Activated naive CD8-positive, alpha-beta T cell (primary cell): ENCODE results near the gene CACNA2D4.

Experiments used
- H3K27ac Mint-ChIP-seq: one replicate; pipeline ENCODE4 v1.8.0; 2021; ENCODE audit warnings: mixed read lengths
- H3K27me3 Mint-ChIP-seq: one replicate; pipeline ENCODE4 v1.8.0; 2021; ENCODE audit warnings: mixed read lengths
- H3K36me3 Mint-ChIP-seq: one replicate; pipeline ENCODE4 v1.8.0; 2021; ENCODE audit warnings: mixed read lengths
- H3K4me1 Mint-ChIP-seq: one replicate; pipeline ENCODE4 v1.8.0; 2021; ENCODE audit warnings: low read depth, mixed read lengths
- H3K4me3 Mint-ChIP-seq: one replicate; pipeline ENCODE4 v1.8.0; 2021; ENCODE audit warnings: mild to moderate bottlenecking, mixed read lengths
- H3K9me3 Mint-ChIP-seq: one replicate; pipeline ENCODE4 v1.8.0; 2021; ENCODE audit warnings: low read depth, mixed read lengths

Gene CACNA2D4

DNA sequence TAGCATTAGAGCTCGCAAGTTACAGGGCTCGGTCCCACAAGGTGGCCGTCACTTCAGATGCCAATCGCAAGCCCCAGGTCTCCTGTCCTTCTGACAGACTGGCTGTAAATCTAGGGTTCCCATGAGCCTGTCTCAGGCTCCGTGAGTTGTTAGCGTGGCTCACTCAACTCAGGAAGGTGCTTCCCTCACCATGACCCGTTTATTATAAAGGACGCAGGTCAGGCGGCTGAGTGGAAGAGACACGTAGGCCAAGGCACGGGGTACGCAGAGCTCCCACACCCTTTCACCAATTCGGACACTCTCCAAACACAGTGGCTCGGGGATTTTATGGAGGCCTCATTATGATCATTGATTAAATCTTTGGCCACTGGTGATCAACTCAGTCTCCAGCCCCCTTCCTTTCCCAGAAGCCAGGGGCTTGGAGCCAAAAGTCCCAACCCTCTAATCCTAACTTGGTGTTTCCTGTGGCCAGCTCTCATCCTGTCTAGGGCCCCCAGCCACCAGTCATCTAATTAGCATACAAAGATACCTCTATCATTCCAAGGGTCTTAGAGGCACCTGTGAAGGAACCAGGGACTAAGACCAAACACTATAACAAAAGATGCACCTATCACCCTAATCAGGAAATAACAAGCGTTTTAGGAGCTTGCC, 123.9 kb downstream of the CACNA2D4 start:
- Mint-ChIP-seq H3K36me3 (no peaks in the 10 kb centered on the region), H3K27me3 (no peaks in the 10 kb centered on the region), H3K27ac (no peak overlapping the region), H3K4me1 (peaks cover 20% of the 10 kb centered on the region), H3K4me3 (no peak overlapping the region), H3K9me3 (no peaks in the 10 kb centered on the region)

DNA sequence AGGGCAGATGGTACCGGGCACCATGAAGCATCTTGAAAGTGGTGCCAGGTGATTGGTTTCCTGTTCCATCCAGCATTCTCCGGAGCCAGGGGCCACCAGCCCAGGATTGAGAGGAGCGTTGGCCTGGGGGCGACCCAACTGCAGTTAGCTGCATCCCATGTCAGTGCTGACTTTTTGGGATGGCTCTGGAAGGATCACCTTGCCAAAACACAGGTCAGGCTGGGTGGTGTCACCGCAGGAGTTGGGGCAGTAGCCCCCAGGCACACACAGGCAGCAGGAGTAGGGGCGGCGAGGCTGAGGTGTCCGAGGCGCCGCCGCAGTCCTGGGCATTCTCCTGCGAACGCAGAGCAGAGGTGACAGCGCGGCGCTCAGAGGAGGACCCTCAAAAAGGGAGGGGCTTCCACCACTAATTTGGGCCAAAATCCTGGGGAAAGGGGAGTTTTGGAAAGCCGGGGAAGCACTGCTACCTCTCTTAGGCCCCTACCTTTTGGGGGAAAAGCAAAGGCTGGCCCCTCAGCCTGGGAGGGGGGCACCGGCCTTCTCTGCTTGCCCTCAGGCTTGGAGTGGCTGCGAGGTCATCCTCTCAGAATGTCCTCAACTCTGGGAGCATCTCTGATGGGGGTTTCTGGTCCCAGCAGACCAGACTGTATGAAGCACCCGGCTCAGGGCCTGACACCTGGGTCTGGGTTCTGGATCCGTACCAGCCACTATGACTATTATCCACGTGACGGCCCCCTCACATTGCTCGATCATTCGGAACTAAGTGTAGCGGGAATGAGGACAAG, 124.8 kb downstream of the CACNA2D4 start:
- no peak overlapping the region for H3K27ac Mint-ChIP-seq
- no peak overlapping the region for H3K4me3 Mint-ChIP-seq
- no peaks in the 10 kb centered on the region for H3K27me3 Mint-ChIP-seq
- no peaks in the 10 kb centered on the region for H3K9me3 Mint-ChIP-seq
- peaks cover 18% of the 10 kb centered on the region for H3K4me1 Mint-ChIP-seq
- no peaks in the 10 kb centered on the region for H3K36me3 Mint-ChIP-seq

DNA sequence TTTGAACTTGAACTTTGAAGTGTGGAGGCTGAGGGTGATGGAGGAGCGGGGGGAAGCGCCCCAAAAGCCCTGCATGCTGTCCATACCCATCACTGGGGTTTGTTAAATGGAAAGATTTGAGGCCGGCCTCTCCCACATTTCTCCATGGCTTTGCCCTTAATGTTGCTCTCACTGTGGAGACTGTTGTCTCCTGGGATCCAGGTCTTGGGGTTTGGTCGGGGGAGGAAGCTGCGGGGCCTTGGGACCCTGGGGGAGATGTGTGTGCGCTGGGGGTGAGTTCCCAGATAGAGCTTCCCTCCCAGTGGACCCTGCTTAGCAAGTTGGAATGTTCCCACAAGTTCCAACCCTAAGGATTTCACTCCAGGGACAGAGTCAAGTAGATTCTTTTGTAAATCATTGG, 126.0 kb downstream of the CACNA2D4 start:
- peak overlapping the region; percentile 76 for H3K27ac Mint-ChIP-seq
- H3K9me3 Mint-ChIP-seq, result no peaks in the 10 kb centered on the region
- no peak overlapping the region for H3K4me3 Mint-ChIP-seq
- no peaks in the 10 kb centered on the region for H3K27me3 Mint-ChIP-seq
- H3K4me1 Mint-ChIP-seq, result peaks cover 18% of the 10 kb centered on the region
- no peaks in the 10 kb centered on the region for H3K36me3 Mint-ChIP-seq

DNA sequence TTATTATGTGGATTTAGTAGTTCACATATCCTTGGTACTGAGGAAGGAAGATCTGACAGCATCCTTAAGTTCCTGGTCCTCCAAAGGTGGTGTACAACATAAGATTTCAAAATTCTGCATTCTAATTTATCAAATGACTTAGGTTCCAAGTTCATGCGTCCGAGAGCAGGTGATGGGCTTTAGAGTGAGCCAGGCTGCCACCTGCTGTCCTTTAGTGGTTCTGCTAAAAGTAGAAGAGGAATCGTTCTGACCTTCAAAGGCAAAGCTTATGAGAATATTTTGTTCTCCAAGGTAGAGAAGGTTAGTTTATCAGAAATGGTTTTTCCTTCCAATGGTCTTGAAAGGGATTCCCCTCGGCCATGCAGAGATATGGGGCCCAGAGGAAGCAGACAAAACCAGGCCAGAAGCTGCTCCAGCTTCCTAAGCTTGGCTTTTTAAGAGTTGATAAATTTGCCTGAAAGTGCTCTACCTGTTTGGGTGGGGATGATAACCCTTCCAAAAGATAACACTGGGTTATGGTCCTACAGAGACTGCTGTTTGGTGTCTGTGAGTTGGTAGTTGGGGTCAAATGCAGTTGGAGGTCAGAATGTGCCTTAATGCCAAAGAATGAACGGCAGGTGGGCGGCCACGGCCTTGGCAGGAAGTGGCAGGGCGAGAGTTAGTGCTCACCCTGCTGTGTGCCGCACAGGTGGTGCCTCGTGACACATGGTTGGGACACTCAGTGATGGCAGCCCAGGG, 127.2 kb downstream of the CACNA2D4 start:
- no peaks in the 10 kb centered on the region for H3K36me3 Mint-ChIP-seq
- H3K9me3 Mint-ChIP-seq, result no peaks in the 10 kb centered on the region
- H3K27ac Mint-ChIP-seq, result peak overlapping the region; percentile 76
- H3K4me1 Mint-ChIP-seq, result peaks cover 18% of the 10 kb centered on the region
- no peaks in the 10 kb centered on the region for H3K27me3 Mint-ChIP-seq
- H3K4me3 Mint-ChIP-seq, result peak overlapping the region; percentile 35

DNA sequence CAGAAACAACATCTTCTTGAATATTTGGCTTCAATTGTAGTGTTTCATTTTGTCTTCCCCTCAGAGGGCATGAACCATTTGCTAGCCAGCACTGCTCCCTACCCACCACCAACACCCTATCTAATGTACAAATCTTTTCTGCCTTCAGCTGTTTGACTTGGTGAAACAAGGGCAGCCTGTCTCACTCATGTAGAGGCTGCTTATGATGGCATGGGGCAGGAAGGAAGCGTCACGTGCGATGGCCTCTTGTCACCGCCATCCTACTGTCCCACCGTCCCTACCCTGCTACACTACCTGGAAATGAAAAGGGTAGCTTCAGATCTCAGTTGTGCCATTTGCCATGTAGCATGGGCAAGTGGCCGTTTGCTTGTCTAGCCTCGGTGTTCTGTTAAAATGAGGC, 128.0 kb downstream of the CACNA2D4 start:
- H3K36me3 Mint-ChIP-seq, result no peaks in the 10 kb centered on the region
- H3K4me1 Mint-ChIP-seq, result peaks cover 13% of the 10 kb centered on the region
- H3K9me3 Mint-ChIP-seq, result no peaks in the 10 kb centered on the region
- H3K27ac Mint-ChIP-seq, result no peak overlapping the region
- no peaks in the 10 kb centered on the region for H3K27me3 Mint-ChIP-seq
- no peak overlapping the region for H3K4me3 Mint-ChIP-seq

DNA sequence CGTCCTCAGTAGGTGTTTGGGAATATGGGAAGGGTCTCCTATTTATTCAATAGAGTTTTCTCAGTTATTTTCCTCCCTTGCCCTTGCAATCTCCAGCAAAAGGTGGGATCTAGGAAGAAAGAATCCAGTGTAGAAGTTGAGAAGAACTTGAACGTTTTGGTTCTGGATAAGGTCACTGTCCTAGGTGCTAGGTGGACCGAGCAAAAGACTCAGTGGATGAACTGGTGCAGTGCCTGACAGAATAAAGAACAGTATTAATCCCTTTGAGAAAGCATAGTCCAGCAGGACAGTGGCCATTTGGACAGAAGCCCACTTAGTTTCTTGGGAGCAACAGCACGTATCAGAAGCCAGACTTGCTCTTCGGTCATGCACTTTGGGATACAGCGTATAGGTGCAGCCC, 130.7 kb downstream of the CACNA2D4 start:
- H3K4me1 Mint-ChIP-seq, result peaks cover 13% of the 10 kb centered on the region
- H3K27ac Mint-ChIP-seq, result no peak overlapping the region
- no peaks in the 10 kb centered on the region for H3K27me3 Mint-ChIP-seq
- no peaks in the 10 kb centered on the region for H3K9me3 Mint-ChIP-seq
- H3K4me3 Mint-ChIP-seq, result no peak overlapping the region
- H3K36me3 Mint-ChIP-seq, result no peaks in the 10 kb centered on the region

DNA sequence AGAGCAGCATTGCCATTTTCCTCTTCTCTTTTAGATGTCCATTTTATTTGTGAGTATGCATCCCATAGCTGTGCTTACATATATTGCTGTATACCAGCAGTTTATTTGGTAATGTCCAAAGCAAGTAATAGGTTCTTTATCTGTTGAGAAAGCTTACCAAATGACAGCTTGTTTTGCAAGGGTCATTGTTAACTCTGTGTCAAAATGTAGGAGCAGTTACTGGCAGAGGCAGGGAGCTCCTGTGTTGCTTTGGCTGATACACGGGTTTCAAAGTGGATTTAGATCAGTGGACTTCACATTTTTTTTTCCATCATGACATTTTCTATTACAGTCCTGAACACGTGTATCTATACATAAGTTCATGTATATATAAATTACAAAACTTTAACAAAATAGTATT, 136.2 kb downstream of the CACNA2D4 start:
- H3K36me3 Mint-ChIP-seq, result peaks cover 4% of the 10 kb centered on the region
- no peaks in the 10 kb centered on the region for H3K27me3 Mint-ChIP-seq
- no peak overlapping the region for H3K27ac Mint-ChIP-seq

DNA sequence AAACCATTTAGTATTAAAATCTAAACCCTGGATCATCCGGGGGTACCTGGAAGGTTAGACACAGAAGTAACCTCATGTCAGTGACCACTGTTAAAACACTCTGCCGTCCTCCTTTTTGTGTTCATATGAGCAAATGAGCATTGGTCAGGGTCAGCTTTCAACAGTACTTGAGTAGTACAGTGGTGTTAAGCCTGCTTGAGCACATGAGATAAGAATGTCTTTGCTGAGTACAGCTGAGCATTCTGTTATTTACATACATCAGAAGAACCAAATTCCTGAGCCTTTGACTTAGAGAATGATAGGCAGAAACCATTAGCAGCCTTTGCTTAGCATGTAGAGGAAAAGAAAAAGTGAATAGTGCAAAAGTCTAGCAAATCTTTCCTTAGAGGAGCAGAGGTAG, 136.7 kb downstream of the CACNA2D4 start:
- Mint-ChIP-seq H3K27ac (no peak overlapping the region), H3K4me1 (peaks cover 2% of the 10 kb centered on the region), H3K9me3 (no peaks in the 10 kb centered on the region), H3K4me3 (no peak overlapping the region), H3K36me3 (peaks cover 4% of the 10 kb centered on the region), H3K27me3 (no peaks in the 10 kb centered on the region)

More for the DNA sequence above, 136.2 kb downstream of the CACNA2D4 start:
- no peaks in the 10 kb centered on the region for H3K9me3 Mint-ChIP-seq
- H3K4me3 Mint-ChIP-seq, result no peak overlapping the region
- H3K4me1 Mint-ChIP-seq, result peaks cover 2% of the 10 kb centered on the region

DNA sequence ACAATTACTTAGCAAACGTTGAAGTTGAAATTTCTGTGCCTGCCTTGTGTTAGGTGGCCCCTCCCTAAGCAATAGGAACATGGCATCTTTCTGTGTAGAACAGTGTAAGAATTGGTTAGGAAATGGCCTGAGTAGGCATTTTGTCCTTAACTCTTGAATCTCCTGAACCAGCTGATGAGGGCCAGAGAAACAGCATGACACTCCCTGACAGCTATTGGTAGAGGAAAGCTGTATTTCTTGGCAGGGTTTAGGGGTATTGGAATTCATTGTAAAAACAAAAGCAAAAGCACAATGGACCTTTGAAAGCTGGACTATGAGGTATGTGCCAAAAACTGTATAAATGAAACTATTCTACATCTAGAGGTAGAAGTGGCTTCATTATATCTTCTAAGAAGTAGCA, 138.7 kb downstream of the CACNA2D4 start:
- Mint-ChIP-seq H3K36me3 (peaks cover 4% of the 10 kb centered on the region), H3K4me3 (no peak overlapping the region), H3K27ac (no peak overlapping the region)

DNA sequence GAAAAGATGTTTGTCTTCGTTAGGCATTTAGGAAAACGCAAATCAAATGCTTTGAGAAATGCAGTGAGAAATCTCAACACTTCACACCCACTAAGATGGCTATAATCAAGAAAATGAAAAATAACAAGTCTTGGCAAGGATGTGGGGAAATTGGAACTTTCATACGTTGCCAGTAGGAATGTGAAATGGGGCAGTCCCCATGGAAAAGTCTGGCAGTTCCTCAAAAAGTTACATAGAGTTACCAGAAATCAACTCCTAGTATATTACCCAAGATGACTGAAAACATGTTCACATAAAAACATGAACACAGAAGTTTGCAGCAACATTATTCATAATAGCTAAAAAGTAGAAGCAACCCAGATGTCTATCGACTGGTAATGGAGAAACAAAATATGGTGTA, 139.5 kb downstream of the CACNA2D4 start:
- peaks cover 4% of the 10 kb centered on the region for H3K36me3 Mint-ChIP-seq
- H3K4me3 Mint-ChIP-seq, result no peak overlapping the region
- no peaks in the 10 kb centered on the region for H3K9me3 Mint-ChIP-seq
- no peak overlapping the region for H3K27ac Mint-ChIP-seq
- H3K27me3 Mint-ChIP-seq, result no peaks in the 10 kb centered on the region
- H3K4me1 Mint-ChIP-seq, result peaks cover 5% of the 10 kb centered on the region

More for the DNA sequence above, 138.7 kb downstream of the CACNA2D4 start:
- Mint-ChIP-seq H3K27me3 (no peaks in the 10 kb centered on the region), H3K4me1 (peaks cover 5% of the 10 kb centered on the region), H3K9me3 (no peaks in the 10 kb centered on the region)

DNA sequence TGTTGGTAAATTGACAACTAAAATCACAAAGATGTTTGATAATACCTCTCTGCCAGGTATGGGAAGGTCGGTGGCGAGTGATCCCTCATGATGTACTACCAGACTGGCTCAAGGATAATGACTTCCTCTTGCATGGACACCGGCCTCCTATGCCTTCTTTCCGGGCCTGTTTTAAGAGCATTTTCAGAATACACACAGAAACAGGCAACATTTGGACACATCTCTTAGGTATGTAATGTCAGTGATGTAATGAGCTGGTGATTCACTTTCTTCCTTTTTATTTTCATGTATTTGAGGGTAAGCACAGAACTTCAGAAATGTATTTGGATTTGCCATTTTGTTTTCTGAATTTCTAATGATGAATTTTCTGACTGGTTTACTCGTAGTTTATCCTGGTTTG, 140.7 kb downstream of the CACNA2D4 start:
- peaks cover 4% of the 10 kb centered on the region for H3K36me3 Mint-ChIP-seq
- H3K4me3 Mint-ChIP-seq, result no peak overlapping the region
- peaks cover 8% of the 10 kb centered on the region for H3K4me1 Mint-ChIP-seq
- no peaks in the 10 kb centered on the region for H3K27me3 Mint-ChIP-seq
- H3K9me3 Mint-ChIP-seq, result no peaks in the 10 kb centered on the region
- no peak overlapping the region for H3K27ac Mint-ChIP-seq

DNA sequence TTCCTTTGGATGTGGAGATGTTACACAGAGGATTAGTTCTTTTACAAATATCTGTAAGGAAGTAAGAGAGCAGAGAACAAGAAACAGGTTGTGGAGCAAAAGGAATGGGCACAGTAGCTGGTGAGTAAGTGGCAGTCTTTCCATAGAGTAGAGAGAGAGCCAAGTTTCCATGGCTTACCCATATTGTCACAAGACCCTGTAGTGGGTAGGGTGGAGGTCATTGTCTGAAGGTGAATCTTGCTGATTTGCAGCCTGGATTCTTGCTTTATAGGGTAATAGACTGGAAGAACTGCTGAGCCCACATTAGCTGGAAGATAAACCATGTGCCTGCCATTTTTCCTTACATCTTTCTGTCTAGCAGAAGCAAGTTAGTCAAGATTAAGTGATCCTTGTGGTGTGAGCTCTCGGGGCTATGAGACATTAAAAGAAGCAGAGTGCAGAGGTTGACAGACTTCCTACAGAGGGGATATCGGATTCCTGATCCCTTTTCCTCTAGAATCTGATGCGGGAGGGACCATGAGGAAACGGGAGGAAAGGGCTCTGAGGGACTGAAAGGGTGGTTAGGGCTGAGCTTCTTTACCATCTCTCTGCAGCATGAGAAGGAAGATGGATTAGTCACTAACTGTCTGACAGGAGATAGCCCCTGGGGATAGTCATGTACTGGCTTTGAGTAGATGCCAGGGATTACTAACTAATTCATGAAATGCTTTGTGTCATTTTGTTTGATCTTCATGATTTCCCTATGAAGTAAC, 142.1 kb downstream of the CACNA2D4 start:
- Mint-ChIP-seq H3K9me3 (no peaks in the 10 kb centered on the region), H3K27me3 (no peaks in the 10 kb centered on the region), H3K36me3 (peaks cover 4% of the 10 kb centered on the region), H3K27ac (no peak overlapping the region), H3K4me3 (no peak overlapping the region), H3K4me1 (peaks cover 10% of the 10 kb centered on the region)

DNA sequence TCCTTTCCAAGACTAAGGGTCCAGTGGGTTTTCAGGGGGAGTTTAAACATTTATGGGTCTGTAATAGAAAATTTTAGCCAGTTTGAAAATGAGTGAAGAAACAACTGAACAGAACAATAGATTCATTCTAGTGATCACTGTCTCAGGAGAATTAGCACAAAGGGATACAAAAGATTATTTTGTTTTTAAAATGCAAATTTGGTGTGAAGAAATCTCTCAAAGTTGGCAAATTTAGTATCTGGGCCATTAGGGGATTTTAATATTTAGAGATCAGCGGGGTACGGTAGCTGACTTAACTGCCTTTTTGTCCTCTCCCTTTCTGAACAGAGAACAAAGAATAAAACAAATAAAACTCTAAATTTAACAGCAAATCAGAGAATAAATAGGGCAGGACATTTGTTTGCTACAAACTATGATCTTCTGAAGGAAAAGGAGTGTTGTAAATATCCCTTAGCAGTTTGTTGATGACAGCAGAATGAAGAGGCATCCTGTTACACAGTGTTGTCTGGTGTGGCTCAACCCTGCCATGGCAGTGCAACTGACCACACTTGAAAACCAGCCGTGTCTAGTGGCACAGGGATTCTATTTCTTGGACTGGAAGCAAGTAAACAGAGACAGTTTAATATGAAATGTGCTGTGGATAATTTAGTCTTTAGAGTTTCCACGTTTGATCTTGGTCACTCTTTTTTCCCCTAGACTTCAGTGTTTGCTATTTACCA, 144.4 kb downstream of the CACNA2D4 start:
- Mint-ChIP-seq H3K27me3 (no peaks in the 10 kb centered on the region), H3K4me1 (peaks cover 9% of the 10 kb centered on the region), H3K9me3 (no peaks in the 10 kb centered on the region), H3K4me3 (no peak overlapping the region), H3K27ac (peak overlapping the region; percentile 18), H3K36me3 (peaks cover under 1% of the 10 kb centered on the region)

DNA sequence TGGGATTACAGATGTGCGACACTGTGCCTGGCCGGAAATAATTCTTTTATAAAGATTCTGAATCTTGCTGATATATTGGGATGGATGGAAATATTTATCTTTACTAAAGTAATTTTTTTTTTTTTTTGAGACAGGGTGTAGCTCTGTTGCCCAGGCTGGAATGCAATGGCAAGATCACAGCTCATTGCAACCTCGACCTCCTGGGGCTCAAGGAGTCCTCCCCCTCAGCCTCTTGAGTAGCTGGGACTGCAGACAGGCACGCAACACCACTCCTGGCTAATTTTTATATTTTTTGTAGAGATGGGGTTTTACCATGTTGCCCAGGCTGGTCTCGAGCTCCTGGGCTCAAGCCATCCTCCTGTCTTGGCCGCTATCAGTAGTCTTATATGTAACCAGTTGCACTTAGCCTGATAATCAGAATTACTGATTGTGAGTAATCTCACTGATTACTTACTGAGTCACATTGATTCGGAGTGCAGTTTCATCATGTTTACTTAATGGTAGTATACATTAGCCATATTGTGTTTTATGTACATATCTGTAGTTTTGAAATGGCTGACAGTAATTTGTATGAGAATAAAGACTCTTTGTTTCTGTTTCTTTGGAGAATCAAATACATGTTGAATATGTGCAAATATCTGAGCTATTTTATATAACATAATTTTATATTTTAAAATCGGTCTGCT, 148.5 kb downstream of the CACNA2D4 start:
- Mint-ChIP-seq H3K27me3 (no peaks in the 10 kb centered on the region), H3K36me3 (no peaks in the 10 kb centered on the region), H3K9me3 (no peaks in the 10 kb centered on the region), H3K4me3 (no peak overlapping the region), H3K27ac (no peak overlapping the region), H3K4me1 (peaks cover 19% of the 10 kb centered on the region)
